Lower leg skin (tissue), 4 donors: Measurements from ENCODE around the gene RAB27B. TPM values are rescaled to one million over a fixed set of nuclear protein-coding genes. Genes with fewer than 3 reads are reported as not detected.

Experiments used
- DNase-seq, 2 donors: peaks; one replicate each; pipeline ENCODE4 v3.0.0-alpha.2; 2019; ENCODE audit warnings: low spot score in 2 of 2
- H3K4me3 ChIP-seq: fragments of 200-600 bp; sonication (generic); 2 replicates; pipeline ENCODE4 v1.5.1; 2017; ENCODE audit warnings: mild to moderate bottlenecking, low read depth; ENCODE audit not compliant: poor library complexity, severe bottlenecking
- CTCF ChIP-seq, 3 donors: fragments of 450-650 bp; IDR thresholded peaks; one replicate each; pipeline ENCODE4 v1.5.1; 2016; ENCODE audit warnings: antibody characterized with exemption in 3 of 3, mild to moderate bottlenecking in 3 of 3, moderate library complexity in 2 of 3
- POLR2A ChIP-seq, 2 donors: fragments of 450-650 bp; IDR thresholded peaks; one replicate each; pipeline ENCODE4 v1.6.1; 2016 to 2017; ENCODE audit warnings: antibody characterized with exemption in 2 of 2, mild to moderate bottlenecking in 1 of 2, moderate library complexity in 1 of 2
- WGBS, 2 donors: methylation state at CpG; one replicate each; pipeline ENCODE4 v1.1.5; 2018; 5-methylcytosine and 5-hydroxymethylcytosine counted together
- intact Hi-C: fragments of 100-400 bp; cut with DNase I; formaldehyde crosslinking; loops from one replicate; pipeline ENCODE4 v1.15.0; 2023; ENCODE audit warnings: low total_unique reads
- total RNA-seq, 4 donors: library from RNA; depleted of rRNA; stranded (reverse); fragments of >200 nt; gene quantifications; one replicate each; pipeline ENCODE4 v1.1.0, GENCODE V29; 2016

The RAB27B gene
- total RNA-seq, 4 donors from 2014 or later, result 22.6 to 34.8 (median 27.2) TPM

- H3K4me3 ChIP-seq, result no peak overlapping the region
- peak in 1 of 2 donors; percentile 22 for DNase-seq
- intact Hi-C loops, result no loop called here
- 52 to 63% methylated on average over 5 of the region's 5 CpGs for WGBS, 2 donors
- no peak for TF ChIP-seq POLR2A (IDR thresholded peaks at IDR 0.05)
- no peak for TF ChIP-seq CTCF (IDR thresholded peaks at IDR 0.05)
Observed at GRCh38 chr18:54880395-54881105, 52.3 kb downstream of the RAB27B start.

- intact Hi-C loops, result no loop called here
- DNase-seq, result no peak
- TF ChIP-seq POLR2A (IDR thresholded peaks at IDR 0.05) (no peak), CTCF (IDR thresholded peaks at IDR 0.05) (no peak)
- H3K4me3 ChIP-seq, result no peak overlapping the region
- 73 to 80% methylated on average over 6 of the region's 6 CpGs for WGBS, 2 donors
Observed at GRCh38 chr18:54881229-54881768, 53.0 kb downstream of the RAB27B start.

GRCh38 chr18:54882318-54882717 lies 54.0 kb downstream of the RAB27B start:
- no peak overlapping the region for H3K4me3 ChIP-seq
- intact Hi-C loops, result no loop called here
- no peak for TF ChIP-seq POLR2A (IDR thresholded peaks at IDR 0.05)
- TF ChIP-seq CTCF (IDR thresholded peaks at IDR 0.05), result no peak
- DNase-seq, result no peak
- WGBS, 2 donors, result 83 to 84% methylated on average over 4 of the region's 4 CpGs

GRCh38 chr18:54883816-54884604 lies 55.7 kb downstream of the RAB27B start:
- no peak overlapping the region for H3K4me3 ChIP-seq
- no peak for DNase-seq
- intact Hi-C loops, result no loop called here
- TF ChIP-seq POLR2A (IDR thresholded peaks at IDR 0.05) (no peak), CTCF (IDR thresholded peaks at IDR 0.05) (no peak)
- 88 to 91% methylated on average over 6 of the region's 6 CpGs for WGBS, 2 donors

GRCh38 chr18:54888378-54888777 lies 60.1 kb downstream of the RAB27B start:
- WGBS, 2 donors, result 87 to 88% methylated on average over 2 of the region's 2 CpGs
- no peak for TF ChIP-seq POLR2A (IDR thresholded peaks at IDR 0.05)
- TF ChIP-seq CTCF (IDR thresholded peaks at IDR 0.05), result no peak
- intact Hi-C loops, result no loop called here
- no peak for DNase-seq
- H3K4me3 ChIP-seq, result no peak overlapping the region
